H7 (cell line): ENCODE results near the gene OR5K2. TPM values are rescaled to one million over a fixed set of nuclear protein-coding genes. Genes with fewer than 3 reads are reported as not detected.

Source experiments
- DNase-seq: peaks from one replicate; pipeline ENCODE4 v3.0.0; 2012
- H3K27me3 ChIP-seq: 2 replicates; pipeline ENCODE4 v1.6.0; 2011; ENCODE audit warnings: mild to moderate bottlenecking, low read length; ENCODE audit not compliant: control insufficient read depth, insufficient read depth
- H3K36me3 ChIP-seq: replicated peaks from 2 replicates; pipeline ENCODE4 v1.5.1; 2011; ENCODE audit warnings: low read length; ENCODE audit not compliant: control insufficient read depth, insufficient read depth
- H3K4me3 ChIP-seq: 2 replicates; pipeline ENCODE4 v1.5.1; 2011; ENCODE audit warnings: low read depth, mild to moderate bottlenecking, control low read depth, low read length, moderate library complexity; ENCODE audit not compliant: insufficient read depth
- total RNA-seq: library from RNA; depleted of rRNA; stranded (reverse); fragments of >200 nt; shearing (Covaris generic); gene quantifications from 2 replicates; pipeline ENCODE4 v1.2.3, GENCODE V29; 2014

Gene OR5K2
- total RNA-seq, 1 experiment from 2014 or later: not detected

GRCh38 chr3:98512576-98512975, 15.1 kb downstream of the OR5K2 start:
- no peak for DNase-seq
- no peak overlapping the region for H3K4me3 ChIP-seq
- peaks cover 3% of the 10 kb centered on the region for H3K36me3 ChIP-seq
- no peaks in the 10 kb centered on the region for H3K27me3 ChIP-seq

- Histone ChIP-seq H3K27me3 (no peaks in the 10 kb centered on the region), H3K4me3 (no peak overlapping the region), H3K36me3 (peaks cover 3% of the 10 kb centered on the region)
- no peak for DNase-seq
These were observed 15.6 kb downstream of the OR5K2 start for GRCh38 chr3:98513091-98513511.

DNA sequence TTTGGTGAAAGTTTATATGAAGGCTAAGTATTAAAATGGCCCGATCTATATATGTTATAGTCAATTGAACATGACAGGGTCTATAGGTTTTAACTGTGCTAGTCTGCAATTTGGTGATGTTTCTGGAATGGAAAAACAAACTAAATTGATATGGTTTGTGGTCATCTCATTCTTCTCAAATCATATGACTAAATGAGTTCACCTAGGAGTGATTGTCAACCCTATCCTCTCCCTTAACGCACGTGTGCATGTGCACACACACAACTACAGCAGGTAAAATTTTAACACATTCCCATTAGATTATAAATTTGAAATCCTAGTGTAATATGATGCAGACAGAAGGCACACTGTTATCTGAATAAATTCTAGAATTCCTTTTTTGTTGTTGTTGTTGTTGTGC, 16.3 kb downstream of the OR5K2 start:
- Histone ChIP-seq H3K36me3 (peaks cover 6% of the 10 kb centered on the region), H3K27me3 (no peaks in the 10 kb centered on the region), H3K4me3 (no peak overlapping the region)
- DNase-seq: no peak

DNA sequence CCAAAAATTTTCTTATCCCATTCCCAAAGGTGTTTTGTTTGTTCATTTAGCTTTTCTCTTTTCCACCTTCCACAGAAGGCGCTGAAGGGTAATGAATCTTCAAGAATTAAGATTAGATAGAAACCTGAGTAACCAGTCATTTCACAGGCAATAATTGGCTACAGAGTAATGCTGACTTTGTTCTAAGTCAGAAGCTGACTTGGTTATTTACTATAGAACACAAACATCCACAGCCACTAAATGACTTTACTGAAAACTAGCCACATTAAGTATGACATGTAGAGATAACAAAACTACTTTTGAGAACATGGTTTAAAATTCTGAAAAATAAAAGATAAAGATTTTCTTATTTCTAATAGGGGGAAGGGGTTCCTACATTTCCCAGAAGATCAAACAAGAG, 17.5 kb downstream of the OR5K2 start:
- H3K36me3 ChIP-seq: peaks cover 6% of the 10 kb centered on the region
- H3K27me3 ChIP-seq: no peaks in the 10 kb centered on the region
- no peak overlapping the region for H3K4me3 ChIP-seq
- no peak for DNase-seq

DNA sequence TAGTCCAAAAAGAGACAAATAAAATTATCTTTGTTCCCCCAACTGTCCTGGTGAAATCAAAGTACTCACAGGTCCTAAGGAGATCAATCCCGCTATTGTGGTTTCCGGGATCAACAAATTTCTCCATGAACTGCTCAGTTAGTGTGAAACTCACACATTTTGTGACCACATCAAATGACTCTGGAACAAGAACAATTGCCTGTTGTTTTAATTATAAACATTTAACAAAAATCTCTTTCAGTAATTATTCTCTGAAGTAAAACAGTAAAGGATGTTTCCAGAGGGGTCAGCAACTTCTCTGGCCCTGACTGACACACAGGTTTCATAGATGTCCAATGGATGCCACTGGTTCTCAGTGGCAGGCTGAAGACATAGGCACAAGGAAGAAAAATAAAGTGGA, 21.3 kb downstream of the OR5K2 start:
- H3K4me3 ChIP-seq: no peak overlapping the region
- no peak for DNase-seq
- H3K27me3 ChIP-seq: no peaks in the 10 kb centered on the region
- H3K36me3 ChIP-seq: peaks cover 11% of the 10 kb centered on the region

DNA sequence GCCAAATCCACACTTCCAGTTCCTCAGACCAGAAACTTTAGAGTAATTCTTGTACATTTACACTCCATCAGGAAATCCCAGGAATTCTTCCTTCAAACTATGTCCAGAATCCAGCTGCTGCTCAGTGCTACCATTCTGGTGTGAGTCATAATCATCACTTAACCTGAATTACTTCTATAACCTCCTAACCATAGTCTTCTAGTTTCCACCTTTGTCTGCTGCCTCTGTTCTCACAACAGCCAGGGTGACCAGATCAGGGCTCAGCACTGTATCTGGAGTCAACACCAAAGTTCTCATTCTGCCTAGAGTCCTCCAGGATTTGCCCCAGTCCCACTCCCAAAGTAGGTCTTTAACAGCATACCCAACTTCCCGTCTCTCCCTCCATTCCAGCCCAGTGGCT, 21.9 kb downstream of the OR5K2 start:
- Histone ChIP-seq H3K36me3 (peaks cover 11% of the 10 kb centered on the region), H3K4me3 (no peak overlapping the region), H3K27me3 (no peaks in the 10 kb centered on the region)
- no peak for DNase-seq

GRCh38 chr3:98521897-98522543, 24.5 kb downstream of the OR5K2 start:
- no peaks in the 10 kb centered on the region for H3K27me3 ChIP-seq
- peak overlapping the region; percentile 78 for H3K4me3 ChIP-seq
- H3K36me3 ChIP-seq: peaks cover 8% of the 10 kb centered on the region
- DNase-seq: peak; percentile 22

GRCh38 chr3:98522544-98523281, 25.2 kb downstream of the OR5K2 start, which contains the start of gene CLDND1:
Gene CLDND1 (minus strand): TSS chr3:98522902. CDS start chr3:98521424, 1,478 bp downstream.
- H3K27me3 ChIP-seq: no peaks in the 10 kb centered on the region
- peak; percentile 95 for DNase-seq
- H3K4me3 ChIP-seq: peak within 1 kb of the TSS; percentile 78
- H3K36me3 ChIP-seq: peaks cover 8% of the 10 kb centered on the region

DNA sequence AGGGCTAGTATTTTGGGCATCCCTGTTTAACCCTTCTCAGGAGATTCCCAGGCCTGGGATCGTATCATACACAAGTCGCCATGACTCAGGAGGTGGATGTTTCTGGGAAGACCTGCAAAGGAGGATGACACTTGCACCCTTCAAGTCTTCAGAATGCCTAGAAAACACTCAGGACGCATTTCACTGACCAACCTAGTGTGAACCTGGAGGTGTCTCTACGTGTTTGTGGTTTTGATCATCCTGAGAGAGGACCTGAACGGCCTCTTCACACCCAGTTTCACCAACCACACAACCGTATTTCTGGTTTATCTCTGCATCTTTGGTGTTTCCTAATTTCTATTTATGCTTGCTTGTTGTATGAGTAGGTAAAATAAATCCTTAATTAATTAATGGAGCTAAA, 28.0 kb downstream of the OR5K2 start:
- Histone ChIP-seq H3K27me3 (no peaks in the 10 kb centered on the region), H3K4me3 (no peak overlapping the region), H3K36me3 (peaks cover 5% of the 10 kb centered on the region)
- DNase-seq: no peak

DNA sequence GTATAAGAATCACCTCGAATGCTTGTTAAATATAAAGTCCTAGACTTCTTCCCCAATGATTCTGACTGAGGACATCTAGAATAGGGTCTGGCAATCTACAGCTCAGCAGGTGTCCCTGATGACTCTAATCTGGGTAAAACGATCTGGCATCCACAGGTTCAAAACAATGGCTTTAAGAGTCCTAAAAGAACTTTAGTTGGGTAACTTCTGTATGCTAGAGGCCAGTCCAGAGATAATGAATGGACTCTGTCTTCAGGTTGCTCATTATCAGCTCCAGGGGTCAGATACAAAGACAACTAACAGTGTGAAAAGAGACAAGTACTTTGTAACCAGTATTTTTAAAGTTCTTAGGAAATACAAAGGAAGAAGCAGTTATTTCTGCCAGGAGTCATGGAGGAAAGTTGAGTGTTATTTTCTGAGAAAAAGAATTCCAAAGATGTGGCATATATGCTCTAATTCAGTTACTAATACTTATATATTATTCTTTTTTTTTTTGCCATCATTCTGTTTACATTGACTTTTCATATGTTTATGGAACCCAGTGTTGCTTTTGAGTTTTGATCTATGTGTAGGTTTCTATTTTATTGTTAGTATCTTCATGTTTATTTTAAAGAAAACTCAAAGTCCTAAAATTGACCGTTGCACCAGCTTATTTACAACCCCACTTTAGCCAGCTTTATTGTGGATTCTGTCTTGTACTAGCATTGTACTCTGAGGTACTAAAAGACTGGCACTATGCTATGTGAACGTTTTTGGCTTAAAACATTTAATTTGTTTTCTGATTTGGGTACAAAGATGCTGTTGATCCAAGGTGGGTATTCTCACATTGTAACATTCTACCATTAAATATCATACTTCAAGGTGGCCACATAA, 31.2 kb downstream of the OR5K2 start:
- no peak overlapping the region for H3K4me3 ChIP-seq
- no peaks in the 10 kb centered on the region for H3K27me3 ChIP-seq
- DNase-seq: no peak
- H3K36me3 ChIP-seq: no peaks in the 10 kb centered on the region

- no peaks in the 10 kb centered on the region for H3K27me3 ChIP-seq
- H3K36me3 ChIP-seq: no peaks in the 10 kb centered on the region
- no peak overlapping the region for H3K4me3 ChIP-seq
- DNase-seq: no peak
These were observed 32.5 kb downstream of the OR5K2 start for GRCh38 chr3:98529856-98530459.

GRCh38 chr3:98530676-98531075, 33.2 kb downstream of the OR5K2 start:
- no peaks in the 10 kb centered on the region for H3K27me3 ChIP-seq
- no peaks in the 10 kb centered on the region for H3K36me3 ChIP-seq
- H3K4me3 ChIP-seq: no peak overlapping the region
- DNase-seq: no peak

- Histone ChIP-seq H3K4me3 (no peak within 1 kb of the TSS), H3K36me3 (no peaks in the 10 kb centered on the region), H3K27me3 (no peaks in the 10 kb centered on the region)
- DNase-seq: no peak
These were observed 34.3 kb downstream of the OR5K2 start, which contains the start of gene GPR15 for GRCh38 chr3:98531622-98532274. Gene GPR15 (plus strand): TSS chr3:98531978. CDS start chr3:98532034, 56 bp downstream.

GRCh38 chr3:98532275-98532637, 34.8 kb downstream of the OR5K2 start:
- no peaks in the 10 kb centered on the region for H3K27me3 ChIP-seq
- no peak for DNase-seq
- H3K36me3 ChIP-seq: no peaks in the 10 kb centered on the region
- no peak overlapping the region for H3K4me3 ChIP-seq
